ENCODE data around the gene EEA1.

GRCh38 chr12:92829686-92830282 is 99.3 kb downstream of the EEA1 start:
- TF ChIP-seq CTCF (IDR thresholded peaks at IDR 0.05) (no peak), POLR2A (IDR thresholded peaks at IDR 0.05) (no peak)

Data from esophagus squamous epithelium (tissue), 4 donors.